Limb (tissue), 2 donors: Measurements from ENCODE around the gene AP4S1.

Source experiments
- DNase-seq, 2 donors: peaks; one replicate each; pipeline ENCODE4 v3.0.0-alpha.2; 2016; ENCODE audit errors: extremely low spot score in 2 of 2

AP4S1 gene

DNA sequence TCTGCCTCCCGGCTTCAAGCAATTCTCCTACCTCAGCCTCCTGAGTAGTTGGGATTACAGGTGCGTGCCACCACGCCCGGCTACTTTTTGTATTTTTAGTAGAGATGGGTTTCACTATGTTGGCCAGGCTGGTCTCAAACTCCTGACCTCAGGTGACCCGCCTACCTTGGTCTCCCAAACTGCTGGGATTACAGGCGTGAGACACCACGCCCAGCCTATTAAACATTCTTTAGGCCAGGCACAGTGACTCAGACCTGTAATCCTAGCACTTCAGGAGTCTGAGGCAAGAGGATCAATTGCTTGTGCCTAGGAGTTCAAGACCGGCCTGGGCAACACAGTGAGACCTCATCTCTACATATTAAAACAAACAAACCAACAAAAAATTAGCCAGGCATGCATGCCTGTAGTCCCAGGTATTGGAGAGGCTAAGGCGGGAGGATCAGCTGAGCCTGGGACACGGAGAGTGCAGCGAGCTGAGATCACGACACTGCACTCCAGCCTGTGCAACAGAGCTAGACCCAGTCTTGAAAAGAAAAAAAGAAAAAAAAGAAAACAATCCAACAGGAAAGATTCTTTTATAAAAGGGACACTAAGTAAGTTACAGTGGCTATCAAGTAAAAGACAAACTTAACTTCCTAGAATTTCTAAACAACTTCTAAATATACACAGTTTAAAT lies 111.9 kb downstream of the AP4S1 start:
- no peak for DNase-seq

GRCh38 chr14:31138301-31138700 lies 112.9 kb downstream of the AP4S1 start:
- no peak for DNase-seq

GRCh38 chr14:31139301-31139847 lies 113.9 kb downstream of the AP4S1 start:
- DNase-seq: no peak

- no peak for DNase-seq
These were observed 117.1 kb downstream of the AP4S1 start for GRCh38 chr14:31142455-31143087.
